Tibial artery (tissue), 4 donors: Measurements from ENCODE around the gene KRT1.

Experiments used
- DNase-seq, 2 donors: peaks; one replicate each; pipeline ENCODE4 v3.0.0-alpha.2; 2019
- H3K27ac ChIP-seq, 2 donors: fragments of 200-600 bp; sonication (generic) in 1 of 2; 1 replicate in 1 of 2; 2 replicates in 1 of 2; pipeline ENCODE4 v1.5.1; 2018 to 2019; ENCODE audit warnings: mild to moderate bottlenecking in 1 of 2
- H3K27me3 ChIP-seq, 2 donors: fragments of 200-600 bp; sonication (generic) in 1 of 2; one replicate each; pipeline versions ENCODE4 v1.5.1 to v1.6.0; 2016 to 2019
- H3K36me3 ChIP-seq, 3 donors: fragments of 200-600 bp; sonication (generic) in 2 of 3; one replicate each; pipeline ENCODE4 v1.5.1; 2016 to 2019; ENCODE audit warnings: mild to moderate bottlenecking in 2 of 3
- H3K4me1 ChIP-seq, 4 donors: fragments of 200-600 bp; sonication (generic) in 2 of 4; 1 replicate in 3 of 4; 2 replicates in 1 of 4; pipeline ENCODE4 v1.5.1; 2016 to 2019
- H3K4me3 ChIP-seq, 2 donors: fragments of 200-600 bp; sonication (generic) in 1 of 2; 1 replicate in 1 of 2; 2 replicates in 1 of 2; pipeline ENCODE4 v1.5.1; 2018 to 2019; ENCODE audit warnings: mild to moderate bottlenecking in 2 of 2
- H3K9me3 ChIP-seq, 3 donors: fragments of 200-600 bp; sonication (generic) in 1 of 3; one replicate each; pipeline ENCODE4 v1.5.1; 2016 to 2019
- CTCF ChIP-seq, 2 experiments: fragments of 200-600 bp in 1 of 2; fragments of 450-650 bp in 1 of 2; IDR thresholded peaks; one replicate each; pipeline ENCODE4 v1.5.1; 2017 to 2019; ENCODE audit warnings: antibody characterized with exemption in 2 of 2, mild to moderate bottlenecking in 1 of 2, moderate library complexity in 1 of 2
- intact Hi-C: fragments of 100-400 bp; cut with DNase I; formaldehyde crosslinking; loops from one replicate; pipeline ENCODE4 v1.15.0; 2023; ENCODE audit warnings: low total_unique reads

The KRT1 gene

GRCh38 chr12:52667509-52667908 is 12.7 kb downstream of the KRT1 start:
- DNase-seq = no peak
- H3K4me3 ChIP-seq = no peak overlapping the region
- H3K9me3 ChIP-seq = no peaks in the 10 kb centered on the region
- no peak overlapping the region for H3K27ac ChIP-seq
- peaks cover 0 to 22% of the 10 kb centered on the region in 2 donors for H3K27me3 ChIP-seq
- intact Hi-C loops = no loop called here
- TF ChIP-seq CTCF (IDR thresholded peaks at IDR 0.05) = no peak
- no peaks in the 10 kb centered on the region for H3K36me3 ChIP-seq
- H3K4me1 ChIP-seq = no peaks in the 10 kb centered on the region

GRCh38 chr12:52666471-52666870 is 13.7 kb downstream of the KRT1 start:
- Histone ChIP-seq H3K36me3 (no peaks in the 10 kb centered on the region), H3K4me1 (no peaks in the 10 kb centered on the region), H3K4me3 (no peak overlapping the region), H3K27ac (no peak overlapping the region), H3K9me3 (no peaks in the 10 kb centered on the region), H3K27me3 (peaks cover 0 to 22% of the 10 kb centered on the region in 2 donors)
- intact Hi-C loops = no loop called here
- no peak for DNase-seq
- TF ChIP-seq CTCF (IDR thresholded peaks at IDR 0.05) = no peak

- Histone ChIP-seq H3K36me3 (no peaks in the 10 kb centered on the region), H3K4me1 (no peaks in the 10 kb centered on the region), H3K9me3 (no peaks in the 10 kb centered on the region), H3K27me3 (peaks cover 0 to 33% of the 10 kb centered on the region in 2 donors), H3K4me3 (no peak overlapping the region), H3K27ac (no peak overlapping the region)
- no peak for TF ChIP-seq CTCF (IDR thresholded peaks at IDR 0.05)
- DNase-seq = no peak
- intact Hi-C loops = no loop called here
Measured at GRCh38 chr12:52663420-52663819, 16.8 kb downstream of the KRT1 start.

- H3K4me3 ChIP-seq = no peak overlapping the region
- no peaks in the 10 kb centered on the region for H3K4me1 ChIP-seq
- no peak for DNase-seq
- no peaks in the 10 kb centered on the region for H3K9me3 ChIP-seq
- H3K27ac ChIP-seq = no peak overlapping the region
- H3K27me3 ChIP-seq = peaks cover 0 to 38% of the 10 kb centered on the region in 2 donors
- intact Hi-C loops = no loop called here
- TF ChIP-seq CTCF (IDR thresholded peaks at IDR 0.05) = no peak
- no peaks in the 10 kb centered on the region for H3K36me3 ChIP-seq
Measured at GRCh38 chr12:52662918-52663229, 17.3 kb downstream of the KRT1 start.

- H3K4me1 ChIP-seq = no peaks in the 10 kb centered on the region
- intact Hi-C loops = no loop called here
- peaks cover 0 to 38% of the 10 kb centered on the region in 2 donors for H3K27me3 ChIP-seq
- no peak overlapping the region for H3K4me3 ChIP-seq
- TF ChIP-seq CTCF (IDR thresholded peaks at IDR 0.05) = no peak
- no peak for DNase-seq
- H3K9me3 ChIP-seq = no peaks in the 10 kb centered on the region
- H3K36me3 ChIP-seq = no peaks in the 10 kb centered on the region
- H3K27ac ChIP-seq = no peak overlapping the region
Measured at GRCh38 chr12:52662093-52662917, 17.9 kb downstream of the KRT1 start.
